Heart left ventricle (tissue), 13 donors: ENCODE results near the gene LRBA.

Source experiments
- POLR2A ChIP-seq, 2 donors: fragments of 450-650 bp; IDR thresholded peaks; one replicate each; pipeline ENCODE4 v1.6.1; 2017; ENCODE audit warnings: antibody characterized with exemption in 2 of 2, mild to moderate bottlenecking in 2 of 2, moderate library complexity in 2 of 2
- TF ChIP-seq, protein P1 (sequence below), 12 donors: fragments of 200-600 bp; sonication (generic) in 4 of 12; IDR thresholded peaks; one replicate each; pipeline versions ENCODE4 v1.5.0 to v1.8.0; 2018 to 2022; ENCODE audit warnings: antibody characterized with exemption in 12 of 12, mild to moderate bottlenecking in 5 of 12
- donor health status: ischemic (EF 13 %, LVEDD 7.1; RV severe dilation, severe dysfunction).
- donor health status: DM: no; HTN: yes; CAD: no.
- donor health status: DM: no; HTN: no; CAD: no.
- donor health status: ischemic (EF 25% LVEDD 6.9; RV normal size, moderate dysfunction).
- donor health status: ischemic (EF 25% LVEDD 5.7; RV mildly dilated, moderate dysfunction).
- donor health status: ischemic (EF 35%, LVEDD 5.7; RV mildly dilated, moderate dysfunction).
- donor health status: nonischemic (EF 11% LVEDD 7.7; RV severe dilation, severe dysfunction).
- donor health status: DM: yes; HTN: yes; CAD: no.
- donor health status: PGD.
- donor health status: ischemic (EF 29% LVEDD 5.4; RV normal size, mild dysfunction).
- donor health status: nonischemic (EF 23%, LVEDD 6.1; RV moderate dilation, normal function).

DNA sequence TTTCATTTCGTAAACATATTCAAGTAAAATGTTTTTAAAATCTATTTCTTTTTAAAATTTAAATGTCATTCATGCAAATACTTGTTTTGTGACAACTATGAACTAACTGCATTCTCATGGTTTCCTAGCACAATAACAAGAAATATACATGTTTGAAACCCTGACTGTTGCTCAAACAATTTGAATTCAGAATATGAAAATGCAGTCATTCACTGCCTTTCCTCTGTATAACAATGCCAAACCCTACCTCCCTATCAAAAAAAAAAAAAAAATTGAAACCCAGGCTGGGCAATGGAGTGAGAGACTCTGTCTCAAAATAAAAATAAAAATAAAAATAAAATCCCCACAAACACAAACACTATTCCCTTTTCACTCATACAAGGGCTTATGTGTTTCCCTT, 391.0 kb downstream of the LRBA start:
- TF ChIP-seq, protein P1, sequence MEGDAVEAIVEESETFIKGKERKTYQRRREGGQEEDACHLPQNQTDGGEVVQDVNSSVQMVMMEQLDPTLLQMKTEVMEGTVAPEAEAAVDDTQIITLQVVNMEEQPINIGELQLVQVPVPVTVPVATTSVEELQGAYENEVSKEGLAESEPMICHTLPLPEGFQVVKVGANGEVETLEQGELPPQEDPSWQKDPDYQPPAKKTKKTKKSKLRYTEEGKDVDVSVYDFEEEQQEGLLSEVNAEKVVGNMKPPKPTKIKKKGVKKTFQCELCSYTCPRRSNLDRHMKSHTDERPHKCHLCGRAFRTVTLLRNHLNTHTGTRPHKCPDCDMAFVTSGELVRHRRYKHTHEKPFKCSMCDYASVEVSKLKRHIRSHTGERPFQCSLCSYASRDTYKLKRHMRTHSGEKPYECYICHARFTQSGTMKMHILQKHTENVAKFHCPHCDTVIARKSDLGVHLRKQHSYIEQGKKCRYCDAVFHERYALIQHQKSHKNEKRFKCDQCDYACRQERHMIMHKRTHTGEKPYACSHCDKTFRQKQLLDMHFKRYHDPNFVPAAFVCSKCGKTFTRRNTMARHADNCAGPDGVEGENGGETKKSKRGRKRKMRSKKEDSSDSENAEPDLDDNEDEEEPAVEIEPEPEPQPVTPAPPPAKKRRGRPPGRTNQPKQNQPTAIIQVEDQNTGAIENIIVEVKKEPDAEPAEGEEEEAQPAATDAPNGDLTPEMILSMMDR (IDR thresholded peaks at IDR 0.05): no peak
- no peak for TF ChIP-seq POLR2A (IDR thresholded peaks at IDR 0.05)
